ENCODE measurements around the gene BARX1.
"Not testable (repeated sequence)": the region's sequence is repeated elsewhere in the genome, so short reads cannot be mapped to it uniquely, and the experiment has no call there.

BARX1 gene

DNA sequence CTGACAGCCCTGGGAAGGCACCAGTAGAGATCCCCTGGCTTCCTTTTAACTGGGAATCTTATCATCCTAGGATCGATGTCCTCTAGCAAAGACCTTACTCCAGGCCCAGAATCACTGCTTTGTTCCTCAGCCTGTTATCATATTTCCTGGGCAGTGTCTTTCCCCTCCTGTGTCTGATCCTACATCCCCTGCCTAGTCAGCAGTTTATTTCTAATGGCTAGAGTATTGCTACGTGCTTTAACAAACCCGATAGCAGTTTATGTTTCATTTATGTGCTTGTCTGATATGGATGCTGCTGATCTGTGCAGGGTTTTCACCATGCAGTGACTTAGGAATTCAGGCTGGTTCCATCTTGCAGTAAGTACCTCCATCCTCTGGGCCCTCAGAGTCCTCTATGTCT lies 20.9 kb upstream of the BARX1 start:
- H3K36me3 Mint-ChIP-seq = peaks cover 6% of the 10 kb centered on the region
- H3K4me1 Mint-ChIP-seq = no peaks in the 10 kb centered on the region
- H3K27me3 Mint-ChIP-seq = peaks cover 18% of the 10 kb centered on the region
- no peak overlapping the region for H3K4me3 Mint-ChIP-seq
- no peak for ATAC-seq (ENCODE audit: low read depth)
- peaks cover 6% of the 10 kb centered on the region for H3K9me3 Mint-ChIP-seq
- no peak for DNase-seq (ENCODE audit: low spot score in 2 of 2)
- H3K27ac Mint-ChIP-seq = no peak overlapping the region

- H3K4me3 Mint-ChIP-seq = no peak overlapping the region
- H3K36me3 Mint-ChIP-seq = peaks cover 6% of the 10 kb centered on the region
- H3K27ac Mint-ChIP-seq = no peak overlapping the region
- peaks cover 6% of the 10 kb centered on the region for H3K9me3 Mint-ChIP-seq
- no peaks in the 10 kb centered on the region for H3K4me1 Mint-ChIP-seq
- H3K27me3 Mint-ChIP-seq = peaks cover 17% of the 10 kb centered on the region
- ATAC-seq (ENCODE audit: low read depth) (no peak), DNase-seq (ENCODE audit: low spot score in 2 of 2) (no peak)
These were observed 20.1 kb upstream of the BARX1 start for GRCh38 chr9:93975262-93975661.

DNA sequence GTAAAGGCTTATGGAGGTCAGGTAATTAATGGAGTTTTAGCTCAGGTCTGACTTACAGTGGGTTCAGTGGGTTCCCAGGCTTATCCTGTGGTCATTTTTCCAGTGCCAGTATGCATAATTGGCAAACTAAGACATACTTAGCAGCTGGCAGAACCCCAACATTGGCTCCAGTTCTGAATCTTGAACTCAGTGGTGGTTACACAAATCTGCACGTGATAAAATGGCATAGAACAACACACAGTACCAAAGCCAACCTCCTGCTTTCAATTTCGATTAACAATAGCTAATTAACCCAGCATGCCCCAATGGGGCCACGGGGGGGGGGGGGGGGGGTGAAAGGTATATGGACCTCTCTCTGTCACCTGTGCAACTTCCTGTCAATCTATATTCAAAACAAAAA lies 19.0 kb upstream of the BARX1 start:
- H3K9me3 Mint-ChIP-seq = peaks cover 6% of the 10 kb centered on the region
- ATAC-seq (ENCODE audit: low read depth) = no peak
- no peak overlapping the region for H3K4me3 Mint-ChIP-seq
- H3K4me1 Mint-ChIP-seq = no peaks in the 10 kb centered on the region
- peaks cover 6% of the 10 kb centered on the region for H3K36me3 Mint-ChIP-seq
- H3K27me3 Mint-ChIP-seq = peaks cover 12% of the 10 kb centered on the region
- H3K27ac Mint-ChIP-seq = no peak overlapping the region
- no peak for DNase-seq (ENCODE audit: low spot score in 2 of 2)

DNA sequence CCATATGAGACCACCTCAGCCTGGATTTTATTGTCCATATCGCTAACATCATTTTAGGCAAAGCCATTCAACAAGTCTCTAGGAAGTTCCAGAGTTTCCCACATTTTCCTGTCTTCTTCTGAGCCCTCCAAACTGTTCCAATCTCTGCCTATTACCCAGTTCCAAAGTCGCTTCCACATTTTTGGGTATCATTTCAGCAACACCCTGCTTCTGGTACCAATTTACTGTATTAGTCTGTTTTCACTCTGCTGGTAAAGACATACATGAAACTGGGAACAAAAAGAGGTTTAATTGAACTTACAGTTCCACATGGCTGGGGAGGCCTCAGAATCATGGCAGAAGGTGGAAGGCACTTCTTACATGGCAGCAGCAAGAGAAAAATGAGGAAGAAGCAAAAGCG lies 17.5 kb upstream of the BARX1 start:
- not testable (repeated sequence) for ATAC-seq (ENCODE audit: low read depth); H3K27ac Mint-ChIP-seq; DNase-seq (ENCODE audit: low spot score in 2 of 2); H3K4me3 Mint-ChIP-seq; H3K4me1 Mint-ChIP-seq; H3K27me3 Mint-ChIP-seq; H3K9me3 Mint-ChIP-seq; H3K36me3 Mint-ChIP-seq

- H3K27me3 Mint-ChIP-seq = peaks cover 17% of the 10 kb centered on the region
These were observed 14.1 kb upstream of the BARX1 start for GRCh38 chr9:93969328-93969661.

DNA sequence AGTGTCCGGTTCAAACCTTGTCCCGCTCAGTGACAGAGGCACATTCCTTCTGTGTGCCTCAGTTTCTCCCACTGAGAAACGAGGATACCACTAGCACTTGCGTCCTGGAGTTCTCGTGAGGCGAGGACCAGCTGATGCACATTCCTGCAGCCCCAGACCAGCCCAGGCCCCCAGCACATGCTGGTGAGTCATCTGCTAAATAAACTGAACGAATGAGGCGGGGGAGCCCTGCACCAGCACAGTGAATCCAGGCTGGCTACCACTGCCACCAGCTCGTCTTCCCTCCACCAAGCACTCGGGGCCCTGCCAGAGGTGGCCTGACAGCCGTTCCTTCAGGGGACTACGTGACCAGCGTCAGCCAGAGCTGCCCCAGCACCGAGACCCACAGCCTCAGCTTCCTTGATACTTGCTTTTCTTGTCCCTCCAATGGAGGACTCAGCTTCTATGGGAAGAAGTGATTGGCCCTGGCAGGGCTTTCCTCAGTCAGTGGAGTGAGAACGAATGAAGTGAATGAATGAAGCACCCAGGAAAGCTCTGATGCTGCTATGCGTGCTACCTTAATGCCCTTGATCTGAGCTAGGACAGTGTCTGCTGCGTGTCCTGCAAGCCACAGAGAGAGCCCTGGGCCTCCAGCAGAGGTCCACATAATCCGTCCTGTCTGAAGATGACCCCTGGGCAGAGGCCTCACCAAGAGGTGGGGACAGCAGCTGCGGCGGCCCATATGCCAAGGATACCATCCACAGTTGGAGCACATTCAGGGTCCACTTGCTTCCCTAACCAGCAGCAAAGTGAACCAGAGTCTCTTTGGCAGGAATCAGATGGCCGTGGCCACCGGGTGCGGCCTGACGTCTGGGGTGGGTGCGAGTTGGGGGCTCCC lies 13.5 kb upstream of the BARX1 start:
- ATAC-seq (ENCODE audit: low read depth) = no peak
- no peak overlapping the region for H3K27ac Mint-ChIP-seq
- no peak overlapping the region for H3K4me3 Mint-ChIP-seq
- peaks cover 17% of the 10 kb centered on the region for H3K27me3 Mint-ChIP-seq
- peaks cover 6% of the 10 kb centered on the region for H3K9me3 Mint-ChIP-seq
- no peak for DNase-seq (ENCODE audit: low spot score in 2 of 2)
- H3K4me1 Mint-ChIP-seq = no peaks in the 10 kb centered on the region
- peaks cover 6% of the 10 kb centered on the region for H3K36me3 Mint-ChIP-seq

More at GRCh38 chr9:93969328-93969661, 14.1 kb upstream of the BARX1 start:
- H3K4me1 Mint-ChIP-seq = no peaks in the 10 kb centered on the region
- H3K9me3 Mint-ChIP-seq = peaks cover 6% of the 10 kb centered on the region
- peaks cover 6% of the 10 kb centered on the region for H3K36me3 Mint-ChIP-seq
- H3K27ac Mint-ChIP-seq = no peak overlapping the region
- ATAC-seq (ENCODE audit: low read depth) = no peak
- H3K4me3 Mint-ChIP-seq = no peak overlapping the region
- DNase-seq (ENCODE audit: low spot score in 2 of 2) = no peak

DNA sequence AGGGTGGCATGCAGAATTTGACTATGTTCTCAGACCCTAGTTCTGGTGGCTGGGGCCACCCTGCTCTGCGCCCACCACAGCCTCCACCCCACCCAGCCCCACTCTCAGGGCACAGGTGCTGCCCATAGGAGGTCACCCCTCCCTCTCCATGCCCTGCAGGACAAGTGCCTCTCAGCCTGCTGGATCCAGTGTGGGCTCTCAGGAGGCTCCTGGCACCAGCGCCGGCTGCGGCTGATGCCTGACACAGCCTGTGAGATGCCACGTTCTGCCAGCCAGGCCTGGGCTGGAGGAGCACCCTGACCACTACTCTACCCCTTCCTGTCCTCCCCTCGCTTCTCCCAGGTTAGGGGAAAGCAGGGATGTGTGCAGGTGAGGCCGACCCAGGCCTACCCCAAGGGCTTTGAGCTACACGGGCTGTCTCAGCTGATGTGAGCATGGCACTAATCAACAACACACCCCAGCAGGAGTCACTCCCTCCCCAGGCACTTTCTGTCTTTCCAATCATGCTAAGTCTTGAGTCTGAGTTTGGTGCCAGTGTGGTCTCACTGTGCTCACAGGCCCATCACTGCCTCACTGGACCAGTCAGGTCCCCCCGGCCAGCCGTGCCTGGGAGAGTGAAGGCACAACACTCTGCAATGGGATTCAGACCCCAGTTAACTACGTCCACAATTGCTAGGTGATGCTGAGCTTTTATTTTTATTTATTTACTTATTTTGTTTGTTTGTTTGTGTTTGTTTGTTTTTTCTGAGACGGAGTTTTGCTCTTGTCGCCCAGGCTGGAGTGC lies 12.1 kb upstream of the BARX1 start:
- Mint-ChIP-seq H3K27me3 (peaks cover 21% of the 10 kb centered on the region), H3K27ac (no peak overlapping the region), H3K4me1 (peaks cover 3% of the 10 kb centered on the region), H3K9me3 (no peaks in the 10 kb centered on the region), H3K36me3 (no peaks in the 10 kb centered on the region), H3K4me3 (no peak overlapping the region)
- ATAC-seq (ENCODE audit: low read depth) (no peak), DNase-seq (ENCODE audit: low spot score in 2 of 2) (no peak)

- no peak overlapping the region for H3K4me3 Mint-ChIP-seq
- H3K27ac Mint-ChIP-seq = no peak overlapping the region
- DNase-seq (ENCODE audit: low spot score in 2 of 2) (no peak), ATAC-seq (ENCODE audit: low read depth) (no peak)
- H3K36me3 Mint-ChIP-seq = no peaks in the 10 kb centered on the region
- no peaks in the 10 kb centered on the region for H3K9me3 Mint-ChIP-seq
- peaks cover 7% of the 10 kb centered on the region for H3K4me1 Mint-ChIP-seq
- H3K27me3 Mint-ChIP-seq = peaks cover 25% of the 10 kb centered on the region
These were observed 10.8 kb upstream of the BARX1 start for GRCh38 chr9:93965830-93966577.

GRCh38 chr9:93964685-93965084 lies 9.5 kb upstream of the BARX1 start:
- Mint-ChIP-seq H3K27me3 (peaks cover 25% of the 10 kb centered on the region), H3K27ac (no peak overlapping the region), H3K4me1 (peaks cover 11% of the 10 kb centered on the region), H3K4me3 (no peak overlapping the region), H3K36me3 (peaks cover 3% of the 10 kb centered on the region), H3K9me3 (peaks cover 2% of the 10 kb centered on the region)
- ATAC-seq (ENCODE audit: low read depth) (no peak), DNase-seq (ENCODE audit: low spot score in 2 of 2) (peak in 1 of 2 donors; percentile 9)

DNA sequence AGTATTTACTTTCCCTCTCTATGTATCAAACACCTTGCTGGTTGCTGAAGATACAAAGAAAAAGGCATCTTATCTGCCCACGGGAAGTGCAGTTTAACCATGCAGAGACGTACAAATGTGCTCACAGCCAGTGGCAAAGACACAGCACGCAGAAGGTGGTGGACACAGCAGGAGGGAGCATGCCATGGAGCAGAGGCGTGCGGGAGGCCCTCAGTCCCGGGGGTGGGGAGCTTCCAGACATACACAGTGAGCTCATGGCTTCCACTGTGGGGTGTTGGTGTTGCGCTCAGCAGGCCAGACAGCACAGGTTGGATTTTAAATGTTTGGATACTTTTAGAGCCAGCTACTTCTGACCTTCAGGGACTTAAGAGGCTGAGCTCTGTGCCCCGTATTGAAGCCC lies 8.8 kb upstream of the BARX1 start:
- ATAC-seq (ENCODE audit: low read depth) (no peak), DNase-seq (ENCODE audit: low spot score in 2 of 2) (peak in 1 of 2 donors; percentile 8)
- no peak overlapping the region for H3K27ac Mint-ChIP-seq
- H3K9me3 Mint-ChIP-seq = peaks cover 2% of the 10 kb centered on the region
- peaks cover 14% of the 10 kb centered on the region for H3K4me1 Mint-ChIP-seq
- peaks cover 25% of the 10 kb centered on the region for H3K27me3 Mint-ChIP-seq
- peaks cover 3% of the 10 kb centered on the region for H3K36me3 Mint-ChIP-seq
- H3K4me3 Mint-ChIP-seq = no peak overlapping the region

GRCh38 chr9:93963489-93963888 lies 8.3 kb upstream of the BARX1 start:
- not testable (repeated sequence) for H3K9me3 Mint-ChIP-seq; H3K4me3 Mint-ChIP-seq; ATAC-seq (ENCODE audit: low read depth); H3K27ac Mint-ChIP-seq; H3K36me3 Mint-ChIP-seq
- Mint-ChIP-seq H3K4me1 (peaks cover 17% of the 10 kb centered on the region), H3K27me3 (peaks cover 28% of the 10 kb centered on the region)
- peak in 1 of 2 donors; percentile 7 for DNase-seq (ENCODE audit: low spot score in 2 of 2)

DNA sequence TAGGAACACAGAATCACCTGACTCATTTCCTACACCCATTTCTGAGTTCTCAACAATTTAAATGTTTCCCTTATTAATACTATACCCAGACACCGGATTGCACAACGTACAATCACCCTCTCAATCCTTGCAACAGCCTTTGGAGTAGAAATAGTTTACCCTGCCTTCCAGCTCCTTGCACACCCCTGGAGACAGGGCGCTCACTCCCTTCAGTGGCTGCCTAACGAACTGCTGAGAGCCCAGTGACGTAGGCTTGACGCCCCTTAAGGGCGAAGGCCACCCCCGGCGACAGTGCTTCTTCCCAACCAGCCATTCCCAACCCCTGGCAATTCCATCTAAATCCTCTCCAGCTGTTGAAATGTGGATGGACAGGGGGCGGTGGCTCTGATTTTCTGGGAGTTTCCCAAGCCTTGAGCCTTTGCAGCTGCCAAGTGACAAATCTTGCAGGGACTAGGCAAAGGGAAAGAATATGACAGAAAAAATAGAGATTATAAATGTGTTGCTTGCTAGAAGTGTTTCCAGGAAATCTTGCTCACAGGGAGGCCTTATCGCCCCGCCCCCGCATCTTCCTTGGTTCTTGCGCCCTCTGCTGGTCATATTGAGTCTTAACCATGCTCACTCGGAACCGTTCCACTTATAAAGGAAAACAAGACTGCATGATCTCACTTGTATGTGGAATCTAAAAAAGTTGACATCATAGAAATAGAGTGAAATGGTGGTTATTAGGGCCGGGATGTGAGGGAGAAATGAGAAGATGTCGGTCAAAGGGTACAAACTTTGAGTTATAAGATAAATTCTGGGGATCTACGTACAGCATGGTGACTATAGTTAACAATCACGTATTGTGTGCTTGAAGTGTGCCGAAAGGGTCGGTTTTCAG lies 7.6 kb upstream of the BARX1 start:
- Mint-ChIP-seq H3K36me3 (peaks cover 3% of the 10 kb centered on the region), H3K27ac (no peak overlapping the region), H3K9me3 (peaks cover 2% of the 10 kb centered on the region), H3K4me3 (no peak overlapping the region), H3K27me3 (peaks cover 31% of the 10 kb centered on the region), H3K4me1 (peaks cover 20% of the 10 kb centered on the region)
- DNase-seq (ENCODE audit: low spot score in 2 of 2) = peak; percentile 74 to 78
- peak; percentile 66 for ATAC-seq (ENCODE audit: low read depth)

DNA sequence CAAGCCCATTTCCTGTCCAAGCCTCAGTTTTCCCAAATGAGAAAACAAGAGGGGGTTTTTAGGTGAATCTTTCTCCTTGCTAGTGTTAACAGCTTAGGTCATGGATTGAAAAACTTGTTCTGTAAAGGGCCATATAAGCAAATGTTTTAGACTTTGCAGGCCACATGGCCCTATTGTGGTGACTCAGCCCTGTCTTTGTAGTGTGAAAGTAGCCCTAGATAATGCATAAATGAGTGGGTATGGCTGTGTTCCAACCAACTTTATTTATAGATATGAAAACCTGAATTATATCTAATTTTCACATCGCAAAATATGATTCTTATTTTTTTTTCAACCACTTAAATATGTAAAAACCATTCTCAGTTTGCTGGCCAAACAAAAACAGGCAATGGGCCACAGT lies 6.9 kb upstream of the BARX1 start:
- peaks cover 34% of the 10 kb centered on the region for H3K27me3 Mint-ChIP-seq
- H3K4me3 Mint-ChIP-seq = no peak overlapping the region
- H3K4me1 Mint-ChIP-seq = peaks cover 23% of the 10 kb centered on the region
- H3K27ac Mint-ChIP-seq = no peak overlapping the region
- H3K9me3 Mint-ChIP-seq = peaks cover 2% of the 10 kb centered on the region
- no peak for ATAC-seq (ENCODE audit: low read depth)
- no peak for DNase-seq (ENCODE audit: low spot score in 2 of 2)
- peaks cover 3% of the 10 kb centered on the region for H3K36me3 Mint-ChIP-seq
